HL-60 (cell line): ENCODE data around the gene LPAR2.

Experiments used
- DNase-seq, 2 experiments: peaks; one replicate each; pipeline ENCODE4 v3.0.0-alpha.2; 2010 to 2020; ENCODE audit warnings: low read depth in 1 of 2, low spot score in 1 of 2
- H3K27ac ChIP-seq: fragments of 250-450 bp; sonication (Bioruptor Pico); replicated peaks from 2 replicates; pipeline ENCODE4 v1.5.1; 2020; ENCODE audit warnings: mild to moderate bottlenecking, moderate library complexity
- H3K27me3 ChIP-seq: fragments of 250-450 bp; sonication (Bioruptor Pico); 2 replicates; pipeline ENCODE4 v1.5.1; 2021; ENCODE audit warnings: mild to moderate bottlenecking, moderate library complexity; ENCODE audit not compliant: insufficient read depth, poor library complexity, severe bottlenecking
- H3K4me3 ChIP-seq: replicated peaks from 2 replicates; pipeline ENCODE4 v1.5.1; 2011; ENCODE audit warnings: mild to moderate bottlenecking, control low read depth, low read length; ENCODE audit not compliant: insufficient read depth
- GABPA ChIP-seq: IDR thresholded peaks from 2 replicates; pipeline ENCODE4 v1.6.1; 2012; ENCODE audit warnings: low read depth
- POLR2AphosphoS5 ChIP-seq: IDR thresholded peaks from 2 replicates; pipeline ENCODE4 v1.6.1; 2012; ENCODE audit warnings: low read depth
- SPI1 ChIP-seq: IDR thresholded peaks from 2 replicates; pipeline ENCODE4 v1.6.1; 2012; ENCODE audit warnings: low read depth, mild to moderate bottlenecking, borderline replicate concordance
- TF ChIP-seq, protein P1 (sequence below): IDR thresholded peaks from 2 replicates; pipeline ENCODE4 v1.6.1; 2012; ENCODE audit warnings: low read depth; ENCODE audit not compliant: insufficient replicate concordance
- TF ChIP-seq, protein P2 (sequence below): IDR thresholded peaks from one replicate; pipeline ENCODE4 v1.5.1; 2011; ENCODE audit warnings: low read length, control low read depth, inconsistent platforms; ENCODE audit not compliant: insufficient read depth

The LPAR2 gene

DNA sequence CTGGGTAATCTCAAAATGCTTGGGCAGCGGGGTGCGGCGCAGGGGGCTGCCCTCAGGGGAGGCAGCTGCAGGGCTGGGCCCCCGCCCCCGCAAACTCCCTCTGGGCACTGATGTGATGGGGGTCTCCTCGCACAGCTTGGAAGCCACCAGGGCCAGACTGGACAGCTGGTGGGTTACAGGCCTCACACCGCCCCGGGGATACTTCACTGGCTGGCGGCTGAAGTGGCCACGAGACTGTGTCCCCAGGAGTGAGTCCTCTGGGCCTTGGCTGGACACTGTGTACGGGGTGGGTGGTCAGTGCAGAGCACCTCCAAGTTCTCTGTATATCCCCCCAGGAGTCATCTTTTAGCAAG, 2.0 kb upstream of the LPAR2 start:
- H3K4me3 ChIP-seq, result no peak overlapping the region
- H3K27ac ChIP-seq, result no peak overlapping the region
- DNase-seq, result no peak
- no peaks in the 10 kb centered on the region for H3K27me3 ChIP-seq
- TF ChIP-seq, protein P1, sequence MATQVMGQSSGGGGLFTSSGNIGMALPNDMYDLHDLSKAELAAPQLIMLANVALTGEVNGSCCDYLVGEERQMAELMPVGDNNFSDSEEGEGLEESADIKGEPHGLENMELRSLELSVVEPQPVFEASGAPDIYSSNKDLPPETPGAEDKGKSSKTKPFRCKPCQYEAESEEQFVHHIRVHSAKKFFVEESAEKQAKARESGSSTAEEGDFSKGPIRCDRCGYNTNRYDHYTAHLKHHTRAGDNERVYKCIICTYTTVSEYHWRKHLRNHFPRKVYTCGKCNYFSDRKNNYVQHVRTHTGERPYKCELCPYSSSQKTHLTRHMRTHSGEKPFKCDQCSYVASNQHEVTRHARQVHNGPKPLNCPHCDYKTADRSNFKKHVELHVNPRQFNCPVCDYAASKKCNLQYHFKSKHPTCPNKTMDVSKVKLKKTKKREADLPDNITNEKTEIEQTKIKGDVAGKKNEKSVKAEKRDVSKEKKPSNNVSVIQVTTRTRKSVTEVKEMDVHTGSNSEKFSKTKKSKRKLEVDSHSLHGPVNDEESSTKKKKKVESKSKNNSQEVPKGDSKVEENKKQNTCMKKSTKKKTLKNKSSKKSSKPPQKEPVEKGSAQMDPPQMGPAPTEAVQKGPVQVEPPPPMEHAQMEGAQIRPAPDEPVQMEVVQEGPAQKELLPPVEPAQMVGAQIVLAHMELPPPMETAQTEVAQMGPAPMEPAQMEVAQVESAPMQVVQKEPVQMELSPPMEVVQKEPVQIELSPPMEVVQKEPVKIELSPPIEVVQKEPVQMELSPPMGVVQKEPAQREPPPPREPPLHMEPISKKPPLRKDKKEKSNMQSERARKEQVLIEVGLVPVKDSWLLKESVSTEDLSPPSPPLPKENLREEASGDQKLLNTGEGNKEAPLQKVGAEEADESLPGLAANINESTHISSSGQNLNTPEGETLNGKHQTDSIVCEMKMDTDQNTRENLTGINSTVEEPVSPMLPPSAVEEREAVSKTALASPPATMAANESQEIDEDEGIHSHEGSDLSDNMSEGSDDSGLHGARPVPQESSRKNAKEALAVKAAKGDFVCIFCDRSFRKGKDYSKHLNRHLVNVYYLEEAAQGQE, result no peak
- TF ChIP-seq POLR2AphosphoS5, result no peak

DNA sequence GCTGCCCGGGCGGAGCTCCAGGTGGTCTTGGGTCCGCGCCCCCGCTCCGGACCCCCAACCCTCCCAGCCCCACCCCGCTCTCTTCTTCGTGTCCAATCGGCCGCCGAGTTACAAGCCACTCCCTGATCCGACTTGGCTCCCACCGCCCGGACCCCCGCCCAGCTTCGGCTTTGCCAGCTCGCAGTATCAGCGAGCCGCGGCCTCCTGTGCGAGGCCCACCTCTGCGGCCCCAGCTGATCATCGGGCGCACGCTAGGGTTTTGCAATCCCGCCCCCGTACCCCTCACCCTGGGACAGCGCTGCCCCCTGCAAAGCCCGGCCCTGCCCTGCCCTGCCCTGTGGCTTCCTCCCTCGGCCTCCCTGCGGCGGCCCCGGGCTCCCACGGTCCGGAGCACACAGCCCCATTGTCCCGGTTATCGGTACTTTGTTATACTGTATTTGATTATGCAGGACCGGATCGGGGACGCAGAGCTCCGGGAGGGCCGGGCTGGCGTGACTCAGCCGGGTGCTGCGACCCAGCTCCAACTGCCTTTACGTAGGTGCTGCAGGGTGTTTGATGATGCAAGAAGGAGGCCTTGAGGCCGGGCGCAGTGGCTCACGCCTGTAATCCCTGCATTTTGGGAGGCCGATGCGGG, 598 bp upstream of the LPAR2 start:
- TF ChIP-seq POLR2AphosphoS5 (peak; percentile 36; the same call in 1 of the 2 replicates), GABPA (no peak), SPI1 (no peak)
- TF ChIP-seq, protein P2, sequence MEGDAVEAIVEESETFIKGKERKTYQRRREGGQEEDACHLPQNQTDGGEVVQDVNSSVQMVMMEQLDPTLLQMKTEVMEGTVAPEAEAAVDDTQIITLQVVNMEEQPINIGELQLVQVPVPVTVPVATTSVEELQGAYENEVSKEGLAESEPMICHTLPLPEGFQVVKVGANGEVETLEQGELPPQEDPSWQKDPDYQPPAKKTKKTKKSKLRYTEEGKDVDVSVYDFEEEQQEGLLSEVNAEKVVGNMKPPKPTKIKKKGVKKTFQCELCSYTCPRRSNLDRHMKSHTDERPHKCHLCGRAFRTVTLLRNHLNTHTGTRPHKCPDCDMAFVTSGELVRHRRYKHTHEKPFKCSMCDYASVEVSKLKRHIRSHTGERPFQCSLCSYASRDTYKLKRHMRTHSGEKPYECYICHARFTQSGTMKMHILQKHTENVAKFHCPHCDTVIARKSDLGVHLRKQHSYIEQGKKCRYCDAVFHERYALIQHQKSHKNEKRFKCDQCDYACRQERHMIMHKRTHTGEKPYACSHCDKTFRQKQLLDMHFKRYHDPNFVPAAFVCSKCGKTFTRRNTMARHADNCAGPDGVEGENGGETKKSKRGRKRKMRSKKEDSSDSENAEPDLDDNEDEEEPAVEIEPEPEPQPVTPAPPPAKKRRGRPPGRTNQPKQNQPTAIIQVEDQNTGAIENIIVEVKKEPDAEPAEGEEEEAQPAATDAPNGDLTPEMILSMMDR, result no peak
- TF ChIP-seq, protein P1, result no peak
- peak overlapping the region; percentile 35 for H3K4me3 ChIP-seq
- H3K27ac ChIP-seq, result peak overlapping the region; percentile 72
- peak; percentile 81 to 83 for DNase-seq
- no peaks in the 10 kb centered on the region for H3K27me3 ChIP-seq

DNA sequence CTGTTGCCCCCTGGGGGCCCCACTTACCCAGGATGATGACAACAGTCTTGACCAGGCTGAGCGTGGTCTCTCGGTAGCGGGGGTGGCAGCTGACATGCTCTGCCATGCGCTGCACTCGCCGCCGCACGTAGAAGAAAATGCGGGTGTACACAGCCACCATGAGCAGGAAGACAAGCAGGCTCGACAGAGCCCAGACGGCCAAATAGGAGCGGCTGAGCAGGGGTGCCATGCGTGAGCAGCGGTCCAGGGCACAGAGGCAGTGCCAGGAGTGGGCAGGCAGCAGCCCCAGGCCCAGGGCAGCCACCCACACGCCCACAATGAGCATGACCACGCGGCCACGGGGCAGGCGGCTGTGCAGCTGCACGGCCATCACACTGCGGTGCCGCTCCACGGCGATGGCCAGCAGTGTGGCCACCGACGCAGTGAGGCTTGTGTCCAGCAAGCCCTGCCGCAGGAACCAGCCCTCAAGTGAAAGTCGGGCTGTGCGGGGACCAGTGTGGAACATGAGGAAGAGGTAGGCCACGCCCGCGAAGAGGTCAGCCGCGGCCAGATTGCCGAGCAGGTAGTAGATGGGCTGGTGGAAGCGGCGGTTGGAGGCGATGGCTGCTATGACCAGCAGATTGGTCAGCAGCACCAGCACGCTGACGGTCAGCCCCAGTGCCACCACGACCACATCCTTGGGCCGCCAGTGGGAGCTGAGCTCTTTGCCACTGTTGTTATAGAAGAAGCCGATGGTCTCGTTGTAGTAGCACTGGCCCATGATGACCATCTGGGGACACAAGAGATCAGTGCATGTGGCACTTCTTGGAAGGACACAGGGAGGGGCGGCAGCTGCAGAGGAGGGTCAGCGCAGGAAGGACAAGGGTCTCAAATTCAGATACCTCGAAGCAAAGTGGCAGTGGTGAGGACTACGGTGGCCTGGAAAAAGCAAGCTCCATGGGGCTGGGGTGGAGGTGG, 1.2 kb downstream of the LPAR2 start:
- Histone ChIP-seq H3K27ac (no peak overlapping the region), H3K27me3 (no peaks in the 10 kb centered on the region), H3K4me3 (no peak overlapping the region)
- TF ChIP-seq, protein P1, result no peak
- TF ChIP-seq, protein P2, result no peak
- TF ChIP-seq SPI1 (no peak), GABPA (no peak), POLR2AphosphoS5 (peak; percentile 52)
- no peak for DNase-seq
